ENCODE measurements around the gene APOC3.
"Not testable (repeated sequence)": the region's sequence is repeated elsewhere in the genome, so short reads cannot be mapped to it uniquely, and the experiment has no call there.

APOC3 gene

DNA sequence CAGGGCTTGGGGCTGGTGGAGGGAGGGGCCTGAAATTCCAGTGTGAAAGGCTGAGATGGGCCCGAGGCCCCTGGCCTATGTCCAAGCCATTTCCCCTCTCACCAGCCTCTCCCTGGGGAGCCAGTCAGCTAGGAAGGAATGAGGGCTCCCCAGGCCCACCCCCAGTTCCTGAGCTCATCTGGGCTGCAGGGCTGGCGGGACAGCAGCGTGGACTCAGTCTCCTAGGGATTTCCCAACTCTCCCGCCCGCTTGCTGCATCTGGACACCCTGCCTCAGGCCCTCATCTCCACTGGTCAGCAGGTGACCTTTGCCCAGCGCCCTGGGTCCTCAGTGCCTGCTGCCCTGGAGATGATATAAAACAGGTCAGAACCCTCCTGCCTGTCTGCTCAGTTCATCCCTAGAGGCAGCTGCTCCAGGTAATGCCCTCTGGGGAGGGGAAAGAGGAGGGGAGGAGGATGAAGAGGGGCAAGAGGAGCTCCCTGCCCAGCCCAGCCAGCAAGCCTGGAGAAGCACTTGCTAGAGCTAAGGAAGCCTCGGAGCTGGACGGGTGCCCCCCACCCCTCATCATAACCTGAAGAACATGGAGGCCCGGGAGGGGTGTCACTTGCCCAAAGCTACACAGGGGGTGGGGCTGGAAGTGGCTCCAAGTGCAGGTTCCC lies at the start of gene APOC3:
Gene APOC3, plus strand, starts transcription at position 383 of the 659 bp plus-strand sequence. CDS start 676 bp downstream, outside the sequence.
- no peak for DNase-seq (ENCODE audit: low read depth)

DNA sequence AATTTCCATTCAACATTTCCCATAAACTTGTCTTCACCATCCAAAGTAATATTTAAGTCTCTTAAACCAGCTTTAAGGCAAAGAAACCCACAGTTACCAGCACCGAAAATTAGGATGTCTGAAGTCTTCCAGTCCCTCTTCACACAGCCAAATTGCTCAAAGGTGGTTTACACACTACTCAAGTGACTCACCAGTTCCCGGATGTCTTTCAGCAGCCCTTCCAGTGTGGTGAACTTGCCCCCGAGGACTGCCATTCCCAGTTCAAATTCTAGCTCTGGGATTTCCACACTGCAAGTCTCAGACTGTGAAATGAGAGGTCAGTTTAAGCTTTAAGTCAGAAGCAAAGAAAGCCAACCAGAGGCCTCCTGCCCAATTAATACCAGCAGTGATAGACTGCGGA lies 47.0 kb upstream of the APOC3 start:
- no peak for DNase-seq (ENCODE audit: low read depth)

DNA sequence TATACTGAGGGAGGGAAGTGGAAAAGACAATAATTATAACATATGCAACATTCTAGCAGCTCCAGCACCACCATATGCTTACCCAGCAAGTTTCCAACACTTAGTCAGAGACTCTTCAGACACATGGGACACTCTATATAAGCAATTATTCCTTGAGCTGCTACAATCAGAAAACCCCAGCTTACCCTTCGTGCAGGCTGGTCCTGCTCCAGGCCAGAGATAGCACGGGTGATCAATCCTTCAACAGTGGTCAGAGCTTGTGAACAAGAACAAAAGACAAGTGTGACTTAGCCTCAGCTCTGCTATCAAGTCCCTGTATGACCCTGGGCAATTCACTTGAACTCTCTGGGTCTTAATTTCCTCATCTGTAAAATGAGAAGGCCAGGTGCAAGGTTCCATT lies 43.4 kb upstream of the APOC3 start:
- DNase-seq (ENCODE audit: low read depth) = no peak

- no peak for DNase-seq (ENCODE audit: low read depth)
Observed at GRCh38 chr11:116786966-116787365, 42.7 kb upstream of the APOC3 start.

- no peak for DNase-seq (ENCODE audit: low read depth)
Observed at GRCh38 chr11:116787436-116787785, 42.3 kb upstream of the APOC3 start.

DNA sequence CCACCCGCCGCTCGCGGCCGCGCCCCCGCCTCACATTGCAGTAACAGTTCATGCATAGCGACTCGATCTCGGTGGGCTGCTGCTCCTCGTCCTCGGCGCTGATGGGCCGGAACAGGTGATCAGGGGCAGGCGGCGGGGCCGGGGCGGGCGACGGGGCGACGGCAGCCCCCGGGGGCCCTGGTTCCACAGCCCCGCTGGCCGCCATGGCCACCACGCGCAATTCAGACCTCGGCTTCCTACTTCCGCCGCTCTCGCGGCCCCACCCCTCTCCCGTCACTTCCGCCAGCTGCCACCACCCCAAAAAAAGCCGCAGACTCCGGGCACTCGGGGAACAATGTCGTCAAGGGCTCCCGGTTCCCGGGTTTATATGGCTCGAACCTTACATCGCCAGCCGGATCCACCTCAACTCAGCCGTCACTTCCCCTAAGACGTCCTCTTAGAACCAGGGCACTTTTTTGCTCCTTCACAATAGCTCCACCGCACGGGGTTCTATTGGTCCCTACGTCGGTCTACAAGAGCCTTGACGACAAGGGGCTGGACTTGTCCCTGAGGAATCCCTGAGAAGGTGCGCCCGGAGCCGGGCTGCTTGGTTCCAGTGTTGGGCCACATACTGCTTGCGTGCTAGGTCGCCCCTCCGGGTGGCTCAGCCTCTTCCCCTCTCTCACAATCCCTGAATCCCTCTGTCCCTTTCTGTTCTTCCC lies 41.8 kb upstream of the APOC3 start, which contains the start of gene ZPR1:
Gene ZPR1, minus strand, starts transcription at position 238 of the 701 bp plus-strand sequence. Its CDS starts 33 bp downstream, at position 205.
- peak; percentile 75 for DNase-seq (ENCODE audit: low read depth)

GRCh38 chr11:116788534-116788933 lies 41.2 kb upstream of the APOC3 start:
- no peak for DNase-seq (ENCODE audit: low read depth)

GRCh38 chr11:116788975-116789374 lies 40.7 kb upstream of the APOC3 start:
- DNase-seq (ENCODE audit: low read depth) = no peak

- DNase-seq (ENCODE audit: low read depth) = no peak
Observed at GRCh38 chr11:116790167-116791001, 39.3 kb upstream of the APOC3 start.

GRCh38 chr11:116791002-116791812 lies 38.5 kb upstream of the APOC3 start:
- peak; percentile 76 for DNase-seq (ENCODE audit: low read depth)

DNA sequence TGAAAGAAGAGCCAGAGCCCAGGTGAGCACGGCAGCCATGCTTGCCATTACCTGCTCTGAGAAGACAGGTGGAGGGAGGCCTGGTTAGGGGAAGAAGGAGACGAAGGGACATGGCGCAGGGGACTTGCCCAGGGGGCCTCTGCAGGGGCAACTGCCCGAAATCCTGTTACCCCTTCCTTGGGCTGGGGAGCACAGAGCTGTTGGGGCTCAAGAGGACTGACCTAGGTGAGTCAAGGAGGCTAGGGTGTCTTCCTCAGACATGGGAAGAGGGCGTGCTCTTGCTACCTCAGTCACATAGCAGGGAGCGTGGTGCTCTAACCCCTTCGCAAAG lies 37.9 kb upstream of the APOC3 start, which contains the start of gene APOA5:
Gene APOA5, minus strand, starts transcription at position 67 of the 331 bp plus-strand sequence. Its CDS starts 19 bp downstream, at position 48.
- no peak for DNase-seq (ENCODE audit: low read depth)

DNA sequence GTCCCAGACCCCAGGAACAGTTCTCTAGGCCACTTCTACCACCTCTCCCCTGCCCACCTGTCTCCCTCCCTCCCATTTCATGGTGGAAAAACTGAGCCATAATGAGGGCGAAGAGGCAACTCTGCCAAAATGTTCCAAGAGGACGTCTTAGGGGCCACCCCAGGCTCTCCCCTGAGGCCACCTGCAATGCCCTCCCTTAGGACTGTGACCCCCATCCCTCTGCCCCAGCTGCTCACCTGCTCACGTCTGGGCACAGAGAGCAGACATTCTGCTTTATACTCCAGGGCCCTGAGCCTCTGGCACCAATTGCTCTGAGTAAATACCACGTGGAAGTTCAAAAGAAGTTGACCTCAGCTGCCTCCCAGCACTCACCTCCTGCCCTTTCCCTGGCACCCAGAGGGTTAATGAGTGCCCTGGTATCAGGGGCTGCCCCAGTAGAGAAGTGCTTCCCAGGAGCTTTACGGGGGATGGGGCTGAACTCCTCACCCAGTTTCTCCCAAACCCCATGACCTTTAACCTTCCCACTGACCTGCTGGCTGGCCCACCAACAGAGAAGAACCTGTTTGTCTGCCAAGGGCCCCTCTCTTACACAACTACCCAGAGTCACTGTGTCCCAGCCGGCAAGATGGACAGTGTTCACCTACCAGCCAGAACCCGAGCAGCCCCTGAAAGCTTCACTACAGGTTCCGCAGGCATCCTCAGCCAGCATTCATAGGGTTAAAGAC lies 37.4 kb upstream of the APOC3 start:
- DNase-seq (ENCODE audit: low read depth) = no peak

DNA sequence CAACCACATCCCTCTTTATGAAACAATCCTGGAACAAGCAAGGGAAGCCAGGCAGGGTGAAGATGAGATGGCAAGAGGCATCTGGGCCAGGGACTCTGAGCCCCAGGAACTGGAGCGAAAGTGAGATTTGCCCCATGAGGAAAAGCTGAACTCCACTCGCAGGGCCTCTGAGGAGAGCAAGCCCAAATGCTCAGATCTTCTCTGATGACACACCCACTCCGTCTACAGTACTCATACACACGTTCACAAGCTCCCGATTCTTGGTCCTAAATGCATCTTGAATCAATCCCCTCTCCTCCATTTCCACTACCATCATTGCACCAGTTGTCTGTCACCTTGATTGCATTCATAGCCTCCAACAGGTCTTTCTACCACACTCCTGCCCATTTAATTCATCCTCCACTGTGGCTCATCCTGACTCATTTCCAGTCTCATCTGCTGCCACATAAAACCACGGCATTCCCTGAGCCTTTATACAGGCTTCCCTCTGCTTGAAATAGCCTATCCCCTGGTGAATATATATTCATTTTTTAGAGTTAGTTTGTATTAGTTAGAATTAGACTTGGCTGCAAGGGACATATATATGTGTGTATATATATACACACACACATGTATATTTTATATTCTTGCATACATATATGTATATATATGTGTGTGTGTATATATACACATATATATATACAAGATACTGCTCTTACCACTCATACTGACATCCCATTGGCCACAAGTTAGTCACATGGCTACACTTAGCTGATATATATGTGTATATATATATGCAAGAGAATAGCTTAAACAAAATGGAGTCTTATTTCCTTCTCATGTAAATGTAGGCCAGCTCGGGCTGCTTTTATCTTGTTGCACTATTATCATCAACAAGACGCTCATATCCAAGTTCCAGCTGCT lies 36.6 kb upstream of the APOC3 start:
- DNase-seq (ENCODE audit: low read depth) = no peak

- no peak for DNase-seq (ENCODE audit: low read depth)
Observed at GRCh38 chr11:116793772-116794097, 36.0 kb upstream of the APOC3 start.

- DNase-seq (ENCODE audit: low read depth) = no peak
Observed at GRCh38 chr11:116794851-116795250, 34.9 kb upstream of the APOC3 start.

DNA sequence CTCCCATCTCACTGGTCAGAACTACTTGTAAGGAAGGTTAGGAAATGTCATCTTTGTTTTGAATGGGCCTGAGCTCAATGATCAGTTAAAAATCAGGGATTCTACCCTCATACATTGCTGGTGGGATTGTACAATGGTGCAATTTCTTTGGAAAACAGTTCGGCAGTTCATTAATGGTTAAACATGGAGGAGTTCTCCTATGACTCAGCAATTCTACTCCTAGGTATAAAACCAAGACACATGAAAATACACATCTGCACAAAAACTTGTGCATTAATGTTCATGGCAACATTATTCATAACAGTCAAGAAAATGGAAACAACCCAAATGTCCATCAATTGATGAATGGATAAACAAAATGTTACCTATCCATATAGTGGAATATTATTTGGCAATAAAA lies 33.2 kb upstream of the APOC3 start:
- DNase-seq (ENCODE audit: low read depth) = no peak

- DNase-seq (ENCODE audit: low read depth) = no peak
Observed at GRCh38 chr11:116797816-116798215, 31.9 kb upstream of the APOC3 start.

DNA sequence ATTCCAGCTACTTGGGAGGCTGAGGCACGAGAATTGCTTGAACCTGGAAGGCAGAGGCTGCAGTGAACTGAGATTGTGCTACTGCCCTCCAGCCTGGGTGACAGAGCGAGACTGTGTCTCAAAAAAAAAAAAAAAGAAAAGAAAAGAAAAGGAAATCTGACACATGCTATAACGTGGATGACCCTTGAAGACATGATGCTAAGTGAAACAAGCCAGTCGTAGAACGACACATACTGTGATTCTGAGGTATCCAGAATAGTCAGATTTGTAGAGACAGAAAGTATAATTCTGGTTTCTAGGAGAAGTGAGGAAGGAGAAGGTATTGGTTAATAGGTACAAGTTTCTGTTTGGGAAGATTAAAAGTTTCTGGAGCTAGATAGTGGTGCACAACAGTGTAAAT lies 31.3 kb upstream of the APOC3 start:
- DNase-seq (ENCODE audit: low read depth) = no peak

DNA sequence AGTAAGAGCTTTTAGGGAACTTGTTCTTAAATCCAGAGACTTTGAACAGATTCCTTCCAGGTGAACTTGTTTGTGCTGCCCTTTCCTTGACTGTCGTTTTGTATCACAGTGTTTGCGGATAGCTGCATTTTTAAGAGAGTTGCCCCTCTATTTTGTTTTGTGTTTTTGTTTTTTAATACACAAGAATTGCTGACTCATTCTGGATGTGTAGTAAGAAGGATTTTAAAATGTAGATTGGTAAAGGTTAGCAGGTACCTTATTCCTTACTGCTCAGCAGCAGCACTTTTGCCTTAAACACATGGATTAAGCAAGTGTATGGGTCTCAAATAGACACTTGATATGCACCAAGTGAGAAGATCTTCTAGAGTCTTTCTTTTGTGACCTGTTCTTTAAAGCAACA lies 29.1 kb upstream of the APOC3 start:
- DNase-seq (ENCODE audit: low read depth) = no peak

- DNase-seq (ENCODE audit: low read depth) = not testable (repeated sequence)
Observed at GRCh38 chr11:116801662-116802061, 28.0 kb upstream of the APOC3 start.

Measured in stimulated activated CD8-positive, alpha-beta memory T cell treated with anti-CD3 and anti-CD28 coated beads, Interleukin-4, amount 100 ng/mL, for 24 hours (primary cell).